DOHH2 (cell line): Measurements from ENCODE around the gene NDUFV2.
A peak's percentile ranks its signal among the peaks of the same experiment; 100 is the strongest.

Experiments used
- H3F3A ChIP-seq: fragments of 200-600 bp; sonication (generic), shearing (Covaris generic); 2 replicates; pipeline ENCODE4 v1.6.0; 2016; ENCODE audit warnings: antibody characterized with exemption, mild to moderate bottlenecking; ENCODE audit not compliant: control insufficient read depth, insufficient read depth
- H3K27ac ChIP-seq: fragments of 200-600 bp; sonication (generic); 2 replicates; pipeline ENCODE4 v1.5.1; 2014; ENCODE audit warnings: low read depth, mild to moderate bottlenecking, low read length, moderate library complexity
- H3K27me3 ChIP-seq: fragments of 200-600 bp; sonication (generic); 2 replicates; pipeline ENCODE4 v1.6.1; 2014; ENCODE audit warnings: mild to moderate bottlenecking, low read length, mixed read lengths; ENCODE audit not compliant: control insufficient read depth
- H3K36me3 ChIP-seq: fragments of 200-600 bp; sonication (generic); 2 replicates; pipeline ENCODE4 v1.6.1; 2014; ENCODE audit warnings: mild to moderate bottlenecking, low read length, moderate library complexity, mixed read lengths; ENCODE audit not compliant: control insufficient read depth
- H3K4me1 ChIP-seq: fragments of 200-600 bp; sonication (generic); 2 replicates; pipeline ENCODE4 v1.6.1; 2014; ENCODE audit warnings: mild to moderate bottlenecking, low read length, mixed read lengths; ENCODE audit not compliant: control insufficient read depth
- H3K4me2 ChIP-seq: fragments of 200-600 bp; sonication (generic); 2 replicates; pipeline ENCODE4 v1.6.0; 2014; ENCODE audit warnings: mild to moderate bottlenecking, low read length, moderate library complexity
- H3K4me3 ChIP-seq: fragments of 200-600 bp; sonication (generic); 2 replicates; pipeline ENCODE4 v1.5.1; 2014; ENCODE audit warnings: mild to moderate bottlenecking, low read length, mixed read lengths
- H3K79me2 ChIP-seq: fragments of 200-600 bp; sonication (generic); 2 replicates; pipeline ENCODE4 v1.6.1; 2014; ENCODE audit warnings: mild to moderate bottlenecking, low read length, mixed read lengths; ENCODE audit not compliant: control insufficient read depth
- H3K9me2 ChIP-seq: fragments of 200-600 bp; sonication (generic); replicated peaks from 2 replicates; pipeline ENCODE4 v1.6.1; 2014; ENCODE audit warnings: mild to moderate bottlenecking, low read length, mixed read lengths; ENCODE audit not compliant: control insufficient read depth
- H3K9me3 ChIP-seq: fragments of 200-600 bp; sonication (generic); 2 replicates; pipeline ENCODE4 v1.6.1; 2014; ENCODE audit warnings: antibody characterized with exemption, low read length, mixed read lengths; ENCODE audit not compliant: control insufficient read depth, insufficient read depth
- H4K20me1 ChIP-seq: fragments of 200-600 bp; sonication (generic); 2 replicates; pipeline ENCODE4 v1.6.0; 2014; ENCODE audit warnings: low read depth, mild to moderate bottlenecking, antibody characterized with exemption, low read length, moderate library complexity; ENCODE audit not compliant: control insufficient read depth, insufficient read depth
- CTCF ChIP-seq: fragments of 200-600 bp; sonication (generic); IDR thresholded peaks from one replicate; pipeline ENCODE4 v1.5.1; 2014; ENCODE audit warnings: antibody characterized with exemption, mild to moderate bottlenecking, low read depth, low read length; ENCODE audit not compliant: poor library complexity, severe bottlenecking
- EZH2phosphoT487 ChIP-seq: fragments of 200-600 bp; sonication (generic); IDR thresholded peaks from 2 replicates; pipeline ENCODE4 v1.6.1; 2017; ENCODE audit warnings: borderline replicate concordance, mild to moderate bottlenecking, antibody characterized with exemption, low read length, moderate library complexity, mixed read lengths

NDUFV2 gene

GRCh38 chr18:9102508-9103375, at the start of gene NDUFV2:
NDUFV2 (plus strand) TSS chr18:9102699; CDS start chr18:9102744, 45 bp downstream.
- Histone ChIP-seq H3K9me3 (no peaks in the 10 kb centered on the region), H3K36me3 (peaks cover 51% of the 10 kb centered on the region), H3K79me2 (peaks cover 62% of the 10 kb centered on the region), H3K9me2 (no peaks in the 10 kb centered on the region), H3K4me2 (peak within 1 kb of the TSS; percentile 85), H4K20me1 (peaks cover 43% of the 10 kb centered on the region), H3K27ac (peak within 1 kb of the TSS; percentile 66), H3K27me3 (no peaks in the 10 kb centered on the region), H3F3A (no peaks in the 10 kb centered on the region), H3K4me1 (peaks cover 45% of the 10 kb centered on the region), H3K4me3 (peak within 1 kb of the TSS; percentile 79)
- TF ChIP-seq EZH2phosphoT487 = no peak
- TF ChIP-seq CTCF = no peak

- Histone ChIP-seq H3K79me2 (no peaks in the 10 kb centered on the region), H3F3A (no peaks in the 10 kb centered on the region), H3K36me3 (no peaks in the 10 kb centered on the region), H3K4me2 (no peak overlapping the region), H3K27me3 (no peaks in the 10 kb centered on the region), H3K4me1 (0 out of 2 replicates have a peak, but pooled peaks cover 3% of the 10 kb centered on the region), H3K4me3 (no peak overlapping the region), H3K27ac (no peak overlapping the region), H3K9me2 (no peaks in the 10 kb centered on the region), H4K20me1 (no peaks in the 10 kb centered on the region), H3K9me3 (peaks cover 10% of the 10 kb centered on the region; the same call in 1 of the 2 replicates)
- TF ChIP-seq EZH2phosphoT487 (no peak), CTCF (no peak)
Measured at GRCh38 chr18:9053814-9054213, 48.7 kb upstream of the NDUFV2 start.

- H3K4me1 ChIP-seq = 0 out of 2 replicates have a peak, but pooled peaks cover 3% of the 10 kb centered on the region
Measured at GRCh38 chr18:9055185-9055584, 47.3 kb upstream of the NDUFV2 start.

More at GRCh38 chr18:9055185-9055584, 47.3 kb upstream of the NDUFV2 start:
- no peaks in the 10 kb centered on the region for H3F3A ChIP-seq
- H4K20me1 ChIP-seq = no peaks in the 10 kb centered on the region
- no peak overlapping the region for H3K27ac ChIP-seq
- peaks cover 5% of the 10 kb centered on the region; the same call in 1 of the 2 replicates for H3K9me3 ChIP-seq
- TF ChIP-seq EZH2phosphoT487 (no peak), CTCF (peak; percentile 32)
- no peaks in the 10 kb centered on the region for H3K27me3 ChIP-seq
- H3K79me2 ChIP-seq = no peaks in the 10 kb centered on the region
- no peak overlapping the region for H3K4me2 ChIP-seq
- no peaks in the 10 kb centered on the region for H3K36me3 ChIP-seq
- no peaks in the 10 kb centered on the region for H3K9me2 ChIP-seq
- H3K4me3 ChIP-seq = no peak overlapping the region
